Activated CD4-positive, alpha-beta T cell treated with anti-CD3 and anti-CD28 coated beads, Interleukin-2, amount 50 U/mL, for 16 hours (primary cell): ENCODE results near the gene SAMD3.
"Not testable (repeated sequence)": the region's sequence is repeated elsewhere in the genome, so short reads cannot be mapped to it uniquely, and the experiment has no call there.

Source experiments
- DNase-seq: peaks from one replicate; pipeline ENCODE4 v3.0.0-alpha.2; 2020

Gene SAMD3

DNA sequence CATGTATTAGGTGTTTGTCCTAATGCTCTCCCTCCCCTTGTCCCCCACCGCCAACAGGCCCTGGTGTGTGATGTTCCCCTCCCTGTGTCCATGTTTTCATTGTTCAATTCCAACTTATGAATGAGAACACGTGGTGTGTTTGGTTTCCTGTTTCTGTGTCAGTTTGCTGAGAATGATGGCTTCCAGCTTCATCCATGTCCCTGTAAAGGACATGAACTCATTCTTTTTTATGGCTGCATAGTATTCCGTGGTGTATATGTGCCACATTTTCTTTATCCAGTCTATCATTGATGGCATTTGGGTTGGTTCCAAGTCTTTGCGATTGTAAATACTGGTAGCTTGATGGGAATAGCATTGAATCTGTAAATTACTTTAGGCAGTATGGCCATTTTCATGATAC, 52.6 kb downstream of the SAMD3 start:
- not testable (repeated sequence) for DNase-seq

DNA sequence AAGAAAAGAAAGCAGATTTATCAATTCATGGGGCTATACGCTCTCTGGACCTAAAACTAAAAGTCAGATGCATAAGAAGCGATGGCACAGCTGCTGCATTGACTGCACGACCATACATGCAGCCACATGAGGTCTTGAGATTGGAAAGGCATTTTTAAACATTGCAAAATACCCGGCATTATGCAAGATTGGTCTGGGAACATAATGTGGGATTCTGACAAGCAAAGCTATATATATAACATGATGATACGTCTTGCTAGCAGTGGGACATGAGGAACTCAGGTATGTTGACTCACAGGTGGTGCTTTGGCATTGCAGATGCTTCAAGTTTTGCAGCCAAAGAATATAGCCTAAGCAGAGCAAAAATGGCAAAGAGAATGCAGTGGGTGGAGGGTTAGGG, 55.1 kb downstream of the SAMD3 start:
- no peak for DNase-seq

DNA sequence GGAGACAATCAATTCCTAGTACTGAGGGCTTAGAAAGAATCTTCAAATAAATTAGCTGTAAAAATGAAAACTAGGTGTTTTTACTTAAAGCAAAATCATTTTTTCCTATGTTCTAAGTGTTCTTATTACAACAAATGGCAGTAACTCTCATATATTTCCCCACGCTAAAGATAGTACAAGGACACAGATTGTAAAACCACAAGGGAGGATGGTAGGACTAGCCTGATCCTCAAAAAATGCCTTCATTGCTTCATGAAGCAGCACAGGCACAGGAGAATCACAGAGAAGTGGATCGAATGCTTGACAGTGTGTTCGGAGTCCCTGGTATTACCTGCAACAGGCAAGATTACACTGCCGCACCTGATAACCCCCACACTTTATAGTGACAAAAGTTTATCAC, 58.5 kb downstream of the SAMD3 start:
- no peak for DNase-seq

DNA sequence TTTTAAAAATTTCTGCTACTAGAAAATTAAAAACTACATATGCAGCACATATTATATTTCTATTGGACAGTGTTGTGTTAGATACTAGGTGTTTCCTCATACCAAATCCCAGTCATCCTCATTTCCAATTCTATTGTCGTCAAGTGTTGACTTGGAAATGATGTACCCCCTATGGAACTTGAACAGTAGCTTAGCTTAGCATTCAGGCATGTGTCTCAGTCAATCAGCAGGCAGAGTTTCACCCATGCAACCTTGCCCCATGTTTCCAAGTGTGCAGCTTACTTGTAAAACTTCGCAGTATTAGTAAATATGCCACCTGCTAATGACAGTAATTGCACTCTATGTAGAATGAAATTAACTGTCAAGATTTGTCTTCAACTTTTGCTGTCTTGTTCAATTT, 59.5 kb downstream of the SAMD3 start:
- DNase-seq, result no peak

DNA sequence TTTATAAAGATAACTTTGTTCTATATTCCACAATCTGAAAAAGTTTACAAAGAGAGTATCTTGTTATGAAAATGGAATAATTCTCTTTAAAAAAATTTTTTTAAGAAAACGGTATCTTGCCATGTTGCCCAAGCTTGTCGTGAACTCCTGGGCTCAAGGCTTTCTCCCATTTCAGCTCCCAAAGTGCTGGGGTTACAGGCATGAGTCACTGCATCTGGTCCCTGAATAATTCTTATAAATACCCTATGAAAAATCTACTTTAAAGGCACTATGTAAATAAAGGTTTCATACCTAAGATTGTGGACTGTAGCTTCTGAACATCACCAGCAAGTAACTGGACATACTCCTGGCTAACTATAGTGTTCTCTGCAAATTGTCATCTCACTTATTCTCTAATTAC, 60.3 kb downstream of the SAMD3 start:
- DNase-seq, result no peak

DNA sequence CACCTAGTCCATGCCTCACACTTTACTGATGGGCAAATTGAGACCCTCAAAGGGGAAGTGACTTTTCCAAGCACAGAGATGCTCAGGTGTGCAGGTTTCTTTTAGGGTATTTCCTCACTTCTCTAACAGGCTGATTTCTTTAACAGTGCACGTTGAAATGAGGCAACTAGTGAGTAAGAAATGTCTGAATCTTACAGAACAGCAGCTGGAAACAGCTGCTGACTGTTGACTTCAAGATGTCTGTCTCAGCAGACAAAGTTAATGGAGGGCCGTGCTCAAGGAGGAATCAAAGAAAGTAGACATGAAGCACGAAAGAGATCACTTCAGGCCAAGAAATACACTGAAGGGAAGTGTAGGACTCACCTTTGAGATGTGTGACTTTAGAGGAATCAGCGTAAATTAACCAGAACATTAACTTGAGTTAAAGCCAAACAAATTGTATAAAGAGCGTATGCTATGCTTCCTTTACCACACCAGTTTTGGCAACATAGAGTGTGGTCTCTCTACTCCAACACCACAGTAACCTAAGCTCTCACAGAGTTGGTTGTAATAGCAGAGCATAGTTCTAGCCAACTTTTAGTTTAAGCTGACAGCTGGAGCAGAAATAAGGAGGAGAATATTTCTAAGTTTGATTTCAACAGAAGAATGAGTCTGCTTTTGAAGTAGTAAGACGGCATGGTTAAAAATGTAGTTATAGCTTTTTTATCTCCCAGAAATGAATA, 60.9 kb downstream of the SAMD3 start:
- no peak for DNase-seq

DNA sequence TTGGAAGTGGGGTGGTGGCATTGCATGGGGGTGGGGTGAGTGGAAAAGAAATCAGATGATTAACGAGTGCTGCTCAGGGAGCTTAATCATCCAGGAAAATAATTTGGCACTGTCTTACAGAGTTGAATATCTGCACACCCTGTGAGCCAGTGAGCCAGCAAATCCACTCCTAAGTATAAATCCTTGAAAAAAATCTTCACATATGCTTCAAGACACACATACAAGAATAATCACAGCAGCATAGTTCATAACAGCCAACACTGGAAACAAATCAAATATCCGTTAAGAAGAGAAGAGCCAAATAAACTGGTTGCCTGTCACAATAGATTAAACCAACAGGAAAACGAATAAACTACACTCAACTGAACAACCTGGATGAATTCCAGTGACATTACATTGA, 62.8 kb downstream of the SAMD3 start:
- no peak for DNase-seq

DNA sequence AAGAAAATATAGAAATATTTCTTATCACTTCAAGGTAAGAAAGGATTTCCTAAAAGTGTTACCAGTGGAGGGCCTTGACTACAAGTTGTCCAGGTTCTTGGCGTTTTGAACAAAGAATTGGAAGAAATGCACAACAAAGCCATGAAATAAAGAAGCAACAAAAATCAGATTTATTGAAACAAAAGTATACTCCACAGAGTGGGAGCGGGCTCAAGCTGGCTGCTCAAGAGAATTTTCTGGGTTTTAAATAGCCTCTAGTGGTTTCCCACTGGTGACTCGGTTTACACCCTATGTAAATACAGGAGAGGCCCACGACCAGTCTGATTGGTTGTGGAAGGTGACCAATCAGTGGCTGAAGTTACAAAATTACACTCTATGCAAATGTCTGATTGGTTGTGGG, 64.2 kb downstream of the SAMD3 start:
- no peak for DNase-seq

DNA sequence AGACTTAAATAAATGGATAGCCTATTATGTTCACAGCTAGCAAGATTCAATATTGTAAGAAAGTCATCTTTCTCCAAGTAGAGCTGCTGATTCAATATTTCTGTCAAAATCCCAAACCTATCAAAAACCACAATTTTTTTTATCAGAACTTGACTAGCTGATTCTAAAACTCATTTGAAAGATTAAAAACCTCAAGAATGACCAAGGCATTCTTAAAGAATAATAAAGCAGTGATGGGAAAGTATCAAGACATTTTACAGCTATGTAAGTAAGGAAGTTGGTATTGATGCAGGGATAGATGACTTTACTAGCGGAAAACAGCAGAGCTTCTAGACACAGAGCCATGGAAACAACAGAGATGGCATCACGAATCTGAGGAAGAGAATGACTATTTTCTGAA, 64.7 kb downstream of the SAMD3 start:
- no peak for DNase-seq

DNA sequence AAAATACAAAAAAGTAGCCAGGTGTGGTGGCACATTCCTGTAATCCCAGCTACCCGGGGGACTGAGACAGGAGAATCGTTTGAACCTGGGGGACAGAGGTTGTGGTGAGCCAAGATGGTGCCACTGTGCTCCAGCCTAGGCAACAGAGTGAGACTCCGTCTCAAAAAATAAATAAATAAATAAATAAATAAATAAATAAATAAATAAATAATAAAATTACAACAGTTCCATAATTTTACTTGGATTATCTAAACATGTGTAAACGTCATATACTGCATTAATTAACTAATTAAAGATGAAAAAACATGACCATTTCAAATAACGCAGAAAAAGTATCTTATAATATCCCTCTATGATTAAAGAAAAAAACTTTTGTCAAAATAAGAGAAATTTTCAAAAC, 65.8 kb downstream of the SAMD3 start:
- no peak for DNase-seq

DNA sequence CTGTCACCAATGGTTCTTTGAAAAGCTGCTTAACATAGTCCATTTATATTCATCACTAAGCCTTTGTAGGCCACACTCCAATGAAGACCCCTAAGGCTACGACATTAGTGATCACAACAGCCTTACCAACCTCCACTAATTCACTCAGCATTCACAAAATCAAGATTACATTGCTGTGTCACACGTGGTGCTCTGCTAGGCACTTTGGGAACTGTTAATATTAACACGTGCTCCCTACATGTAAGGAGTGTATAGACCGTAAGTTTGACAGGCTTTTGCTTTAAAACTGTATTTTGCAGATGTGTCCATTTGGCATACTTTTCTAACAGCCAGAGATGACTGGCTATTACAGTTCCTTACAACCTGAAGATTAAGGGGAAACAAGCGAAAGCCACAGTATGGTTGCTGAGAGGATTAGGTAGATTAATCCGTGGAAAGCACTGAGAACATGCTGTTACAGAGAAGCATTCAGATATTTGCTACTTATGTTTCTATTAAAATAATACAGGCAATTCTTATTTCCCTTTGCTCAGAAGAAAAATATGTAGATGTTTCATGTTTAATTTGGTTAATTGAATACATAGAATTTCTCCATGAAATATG, 69.7 kb downstream of the SAMD3 start:
- DNase-seq, result no peak

DNA sequence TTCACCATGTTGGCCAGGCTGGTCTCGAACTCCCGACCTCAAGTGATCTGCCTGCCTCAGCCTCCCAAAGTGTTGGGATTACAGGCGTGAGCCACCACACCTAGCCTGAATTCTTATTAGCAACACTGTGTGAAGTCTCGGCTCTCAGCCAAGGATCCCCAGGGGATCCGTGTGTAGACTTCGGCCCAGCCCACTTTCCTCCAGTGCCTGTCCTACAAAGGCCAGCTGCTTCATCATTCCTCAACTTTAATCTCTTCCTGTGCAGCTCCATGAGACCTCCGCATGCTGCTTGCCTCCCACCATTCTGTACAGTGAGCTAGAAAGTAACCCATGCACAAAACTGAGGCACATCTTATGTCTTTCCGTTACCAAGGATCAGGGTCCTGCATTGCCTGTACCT, 71.8 kb downstream of the SAMD3 start:
- no peak for DNase-seq

DNA sequence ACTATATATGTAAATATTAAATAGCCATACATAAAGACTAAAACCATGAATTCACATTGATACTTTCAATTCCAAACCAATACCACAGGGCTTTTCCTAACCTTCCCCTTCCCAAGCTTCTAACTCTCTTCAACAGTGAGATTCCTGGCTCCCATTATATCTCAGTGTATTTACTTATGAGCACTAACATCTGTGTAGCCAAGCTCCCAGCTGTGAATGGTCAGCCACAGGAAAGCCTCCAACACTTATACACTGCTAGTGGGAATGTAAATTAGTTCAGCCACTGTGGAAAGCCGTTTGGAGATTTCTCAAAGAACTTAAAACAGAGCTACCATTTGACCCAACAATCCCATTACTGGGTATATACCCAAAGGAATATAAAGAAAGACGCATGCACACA, 73.7 kb downstream of the SAMD3 start:
- DNase-seq, result not testable (repeated sequence)

DNA sequence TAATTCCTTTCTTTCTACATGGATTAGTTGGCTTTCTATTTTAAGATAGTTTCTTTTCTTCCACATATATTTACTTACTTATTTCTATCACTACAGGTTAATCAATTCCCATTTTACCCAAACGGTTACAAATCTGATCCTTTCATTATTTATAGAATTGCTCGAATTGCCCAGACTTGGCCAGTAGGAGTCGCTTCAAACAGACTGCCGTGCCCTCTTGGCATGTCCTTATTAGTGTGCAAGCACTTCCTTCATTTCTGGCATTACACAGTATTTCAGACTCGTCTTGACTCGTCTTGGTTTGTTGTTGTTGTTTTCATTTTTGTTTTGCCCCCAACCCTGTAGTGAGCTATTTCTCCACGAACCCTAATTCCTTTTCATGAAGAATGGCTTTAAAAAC, 74.6 kb downstream of the SAMD3 start:
- DNase-seq, result no peak

DNA sequence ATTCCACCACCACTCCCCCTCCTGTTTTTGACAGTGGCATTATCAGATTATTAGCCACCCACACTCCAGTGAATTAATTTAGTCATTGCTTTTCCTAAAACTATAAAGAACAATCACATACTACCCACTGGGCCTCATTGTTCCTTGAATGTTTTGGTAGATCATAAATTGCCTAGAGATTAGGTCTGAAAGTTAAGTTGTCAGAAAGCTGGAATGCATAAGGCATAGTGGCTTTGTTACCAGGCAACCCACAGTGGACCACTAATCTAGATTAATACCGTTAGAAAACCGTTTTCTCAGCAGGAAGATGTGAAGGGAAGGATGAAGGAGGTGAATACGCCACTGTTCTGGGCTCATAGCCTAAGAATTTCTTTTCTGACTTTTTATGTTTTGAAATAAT, 75.6 kb downstream of the SAMD3 start:
- DNase-seq, result no peak

DNA sequence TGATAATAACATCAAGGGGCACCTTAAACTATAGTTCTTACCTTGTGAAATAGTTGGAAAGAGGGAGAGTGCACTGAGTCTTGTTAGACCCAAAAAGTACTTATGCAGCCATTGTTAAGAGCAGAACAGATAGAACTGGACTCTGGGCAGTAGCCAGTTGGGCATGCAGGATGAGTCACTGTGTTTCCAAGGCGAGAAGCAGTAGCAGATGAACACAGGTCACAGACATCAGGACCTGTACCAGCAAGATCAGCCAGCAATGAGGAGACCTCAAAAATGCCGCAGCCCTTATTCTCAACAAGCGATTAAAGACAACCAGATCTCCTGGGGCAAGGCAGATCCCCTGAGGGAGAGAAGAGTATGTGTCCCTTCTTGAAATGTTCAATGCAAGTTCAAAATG, 79.0 kb downstream of the SAMD3 start:
- no peak for DNase-seq

DNA sequence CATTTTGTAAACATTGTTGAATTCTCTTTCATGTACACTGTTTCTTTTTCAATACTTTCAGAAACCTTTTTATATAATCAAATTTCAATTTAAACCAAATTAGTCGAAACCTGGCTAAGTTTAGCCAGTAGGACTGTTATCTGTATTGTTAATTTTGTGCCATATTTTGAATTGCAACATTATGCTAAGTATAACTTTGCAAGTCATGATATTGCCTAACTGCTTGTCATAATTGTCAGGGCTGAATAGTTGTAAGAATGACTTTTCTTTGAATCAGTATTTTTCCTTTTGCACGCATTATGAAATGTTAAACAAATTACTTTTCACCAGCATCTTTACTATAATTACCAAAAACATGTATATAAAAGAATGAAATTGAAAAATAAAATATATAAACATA, 82.7 kb downstream of the SAMD3 start:
- no peak for DNase-seq

DNA sequence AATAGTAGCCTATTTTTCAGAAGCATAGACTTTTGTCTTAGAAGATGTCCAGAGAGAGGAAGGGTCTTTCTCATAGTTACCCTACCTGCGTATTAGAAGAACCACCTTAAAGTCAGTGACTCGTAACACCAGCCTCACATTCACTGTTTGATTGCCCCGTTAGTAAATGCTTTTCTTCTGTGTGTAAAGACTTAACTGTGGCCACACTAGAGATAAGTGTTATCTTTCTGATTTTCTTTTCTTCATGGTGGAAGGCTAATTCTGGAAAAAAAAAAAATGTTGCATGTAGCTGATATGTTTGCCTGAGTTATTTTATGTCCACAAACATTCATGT, 83.9 kb downstream of the SAMD3 start:
- no peak for DNase-seq

DNA sequence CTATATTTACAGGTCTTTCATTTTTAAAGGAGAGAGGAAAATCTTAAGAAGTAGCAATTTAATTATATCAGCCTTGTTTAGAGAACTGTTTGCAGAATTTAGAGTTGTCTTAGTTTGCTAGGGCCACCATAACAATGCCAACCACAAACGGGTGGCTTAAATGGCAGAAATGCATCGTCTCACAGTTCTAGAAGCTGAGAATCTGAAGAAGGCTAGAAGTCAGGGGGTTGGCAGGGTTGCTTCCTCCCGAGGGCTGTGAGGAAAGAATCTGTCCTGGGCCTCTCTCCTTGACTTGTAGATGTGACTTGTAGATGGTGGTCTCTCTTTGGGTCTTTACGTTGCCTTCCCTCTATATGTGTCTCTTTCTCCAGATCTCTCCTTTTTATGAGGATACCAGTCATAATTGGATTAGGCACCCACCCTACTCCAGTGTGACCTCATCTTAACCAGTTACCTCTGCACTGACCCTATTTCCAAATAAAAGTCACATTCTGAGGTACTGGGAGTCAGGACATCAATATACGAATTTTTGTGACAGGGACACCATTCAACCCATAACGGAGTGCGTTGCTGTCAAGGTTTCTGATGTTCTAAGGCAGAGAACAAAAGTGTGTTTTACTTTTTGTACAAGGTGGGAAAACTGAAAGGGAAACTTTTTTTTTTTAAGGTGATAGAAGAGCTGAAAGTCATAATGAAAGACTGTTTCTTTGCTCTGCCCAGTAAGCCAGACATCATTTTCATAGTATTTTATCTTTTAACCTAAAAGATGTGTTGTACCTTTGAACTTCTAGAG, 84.4 kb downstream of the SAMD3 start:
- DNase-seq, result peak; percentile 48

DNA sequence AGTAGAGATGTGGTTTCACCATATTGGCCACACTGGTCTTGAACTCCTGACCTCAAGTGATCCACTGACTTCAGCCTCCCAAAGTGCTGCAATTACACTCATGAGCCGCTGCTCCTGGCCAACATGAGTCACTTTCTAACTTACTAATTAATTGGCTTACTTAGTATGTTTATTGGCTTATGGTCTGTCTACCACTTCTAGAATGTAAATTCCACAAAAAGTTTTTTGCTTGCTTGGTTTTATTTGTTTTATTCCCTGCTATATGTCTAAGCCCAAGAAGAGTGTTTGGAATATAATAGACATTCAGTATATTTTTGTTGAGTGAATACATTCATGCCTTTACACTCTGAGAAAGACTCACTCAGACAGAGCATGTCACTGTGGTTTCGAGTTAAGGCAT, 86.0 kb downstream of the SAMD3 start:
- DNase-seq, result no peak

DNA sequence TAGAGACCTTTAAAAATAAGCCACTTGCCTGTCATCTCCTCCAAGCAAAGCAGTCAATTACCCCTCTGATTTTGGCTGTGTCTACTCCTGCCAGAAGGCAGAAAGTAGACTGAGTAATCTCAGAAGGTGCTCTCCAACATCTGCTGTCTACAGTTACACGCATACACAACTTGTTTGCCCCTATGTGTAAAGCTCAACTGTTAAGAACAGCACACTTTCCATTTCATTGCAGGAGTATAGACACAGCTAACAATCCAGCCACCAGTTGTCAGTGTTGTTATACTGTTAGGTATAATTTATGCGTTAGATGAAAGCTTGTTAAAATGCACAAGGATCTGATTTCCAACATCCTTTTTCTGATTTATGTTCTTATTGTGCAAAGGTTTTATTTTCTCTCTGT, 88.2 kb downstream of the SAMD3 start:
- peak; percentile 45 for DNase-seq

DNA sequence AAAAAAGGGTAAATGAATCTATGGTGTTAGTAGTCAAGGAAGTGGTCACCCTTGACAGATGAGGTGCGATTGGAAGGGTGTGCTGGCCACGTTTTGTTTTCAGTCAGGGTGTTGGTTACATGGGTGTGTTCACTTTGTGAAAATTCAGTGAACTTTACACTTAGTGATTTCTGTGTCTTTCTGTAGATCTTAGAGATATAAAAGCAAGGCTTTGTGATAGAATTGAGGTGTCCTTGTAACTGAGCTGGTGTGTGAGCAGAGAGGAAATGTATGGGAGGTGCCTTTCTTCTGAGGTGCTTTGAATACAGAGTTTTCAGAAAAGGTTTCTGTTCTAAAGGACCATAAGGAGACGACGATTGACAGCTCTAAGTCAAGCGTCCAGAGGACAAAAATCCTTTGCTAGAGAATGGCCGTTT, 90.5 kb downstream of the SAMD3 start:
- peak; percentile 83 for DNase-seq

DNA sequence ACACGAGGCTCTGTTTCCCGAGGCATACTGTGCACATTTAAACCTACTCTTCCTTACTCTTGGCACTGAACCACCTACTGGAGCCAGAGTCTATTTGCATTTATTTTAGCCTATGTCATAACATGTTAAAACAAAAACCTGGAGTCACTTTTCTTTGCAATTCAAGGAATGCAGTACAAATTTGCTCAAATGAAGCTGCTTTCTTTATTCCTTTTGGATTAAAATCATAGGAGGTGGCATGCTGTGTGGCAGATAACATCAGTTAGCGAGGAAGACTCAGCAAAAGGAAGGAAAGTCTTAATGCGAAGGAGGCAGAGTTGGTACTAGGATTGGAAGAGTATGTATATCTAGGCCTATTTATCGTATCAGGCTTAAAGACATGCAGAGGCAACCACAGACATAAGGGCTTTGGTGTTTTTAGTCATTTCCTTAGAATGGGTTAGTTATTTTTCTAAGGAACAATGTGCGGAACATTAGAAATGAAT, 92.9 kb downstream of the SAMD3 start:
- no peak for DNase-seq

DNA sequence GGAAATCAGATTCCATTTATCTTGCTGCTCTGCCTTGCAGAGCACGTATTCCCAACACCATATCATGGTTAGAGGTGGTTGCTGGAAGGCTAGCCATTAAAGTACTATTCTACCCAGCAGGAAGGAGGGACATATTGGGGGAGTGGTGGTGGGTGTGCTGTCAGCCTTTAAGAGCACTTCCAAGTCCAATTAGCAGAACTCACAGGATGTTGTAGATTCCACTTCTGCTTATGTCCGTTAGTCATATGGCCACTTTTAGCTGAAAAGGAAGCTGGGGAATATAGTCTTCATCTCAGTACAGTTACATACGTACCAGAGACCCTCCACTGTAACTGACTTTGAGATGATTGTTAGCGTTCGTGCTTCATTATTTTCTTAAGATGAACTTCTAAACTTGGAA, 94.4 kb downstream of the SAMD3 start:
- no peak for DNase-seq
